ENCODE data around the gene RAB8B.

- TF ChIP-seq CTCF (IDR thresholded peaks at IDR 0.05) (no peak), POLR2AphosphoS5 (IDR thresholded peaks at IDR 0.05) (no peak), POLR2A (IDR thresholded peaks at IDR 0.05) (no peak)
Observed at GRCh38 chr15:63186065-63186464, 3.3 kb upstream of the RAB8B start.
